Activated T-cell treated with anti-CD3 and anti-CD28 coated beads, Interleukin-2, amount 50 U/mL, for 1 hour (primary cell): ENCODE results near the gene ZNF513.
"Not testable (repeated sequence)": the region's sequence is repeated elsewhere in the genome, so short reads cannot be mapped to it uniquely, and the experiment has no call there.

Experiments
- DNase-seq: peaks from one replicate; pipeline ENCODE4 v3.0.0-alpha.2; 2020

Gene ZNF513, protein sequence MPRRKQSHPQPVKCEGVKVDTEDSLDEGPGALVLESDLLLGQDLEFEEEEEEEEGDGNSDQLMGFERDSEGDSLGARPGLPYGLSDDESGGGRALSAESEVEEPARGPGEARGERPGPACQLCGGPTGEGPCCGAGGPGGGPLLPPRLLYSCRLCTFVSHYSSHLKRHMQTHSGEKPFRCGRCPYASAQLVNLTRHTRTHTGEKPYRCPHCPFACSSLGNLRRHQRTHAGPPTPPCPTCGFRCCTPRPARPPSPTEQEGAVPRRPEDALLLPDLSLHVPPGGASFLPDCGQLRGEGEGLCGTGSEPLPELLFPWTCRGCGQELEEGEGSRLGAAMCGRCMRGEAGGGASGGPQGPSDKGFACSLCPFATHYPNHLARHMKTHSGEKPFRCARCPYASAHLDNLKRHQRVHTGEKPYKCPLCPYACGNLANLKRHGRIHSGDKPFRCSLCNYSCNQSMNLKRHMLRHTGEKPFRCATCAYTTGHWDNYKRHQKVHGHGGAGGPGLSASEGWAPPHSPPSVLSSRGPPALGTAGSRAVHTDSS

DNA sequence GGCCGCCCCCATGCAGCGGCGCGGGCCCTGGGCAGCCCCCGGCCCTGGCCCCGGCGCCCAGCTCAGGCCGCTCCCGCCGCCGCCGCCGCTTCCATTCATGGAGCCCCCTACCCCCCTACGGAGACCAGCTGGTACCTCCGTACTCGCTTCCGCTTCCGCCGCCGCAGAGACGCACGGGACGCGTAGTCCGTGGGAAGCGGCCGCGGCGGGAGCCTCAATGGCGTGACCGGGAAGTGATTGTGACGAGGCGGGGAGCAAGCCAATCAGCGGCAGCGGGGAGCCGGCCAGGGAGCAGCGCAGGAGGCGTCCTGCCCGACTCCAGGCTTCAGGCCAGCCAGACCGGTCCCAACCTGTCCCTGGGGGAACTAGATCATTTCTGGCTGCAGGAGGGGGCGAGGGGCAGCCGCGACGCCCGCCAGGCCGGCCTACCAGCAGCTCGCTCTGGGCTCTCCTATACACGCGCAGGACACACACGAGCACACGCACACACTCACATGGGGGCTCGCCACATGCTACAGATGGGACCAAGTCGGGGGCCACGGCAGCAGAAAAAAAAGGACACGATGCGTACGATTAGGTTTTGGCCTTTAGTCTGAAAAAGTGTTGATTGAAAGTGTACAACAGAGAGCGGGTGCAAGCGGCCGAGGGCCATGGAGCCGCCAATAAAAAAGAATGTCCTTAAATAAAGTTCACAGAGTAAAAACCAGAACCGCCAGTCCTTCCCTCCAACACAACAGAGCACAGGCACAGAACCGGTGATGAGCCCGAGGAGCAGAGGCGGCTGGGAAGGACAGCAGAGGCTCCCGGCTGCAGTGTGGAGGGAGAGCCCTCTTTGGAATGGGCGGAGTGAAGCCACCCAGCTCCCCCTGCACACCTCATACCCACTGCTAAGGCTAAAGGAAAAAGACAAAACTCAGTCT is at the start of gene ZNF513:
ZNF513 (minus strand) TSS at position 109 of the 920 bp plus-strand sequence. CDS start 208 bp downstream, outside the sequence.
- DNase-seq: peak; percentile 86

DNA sequence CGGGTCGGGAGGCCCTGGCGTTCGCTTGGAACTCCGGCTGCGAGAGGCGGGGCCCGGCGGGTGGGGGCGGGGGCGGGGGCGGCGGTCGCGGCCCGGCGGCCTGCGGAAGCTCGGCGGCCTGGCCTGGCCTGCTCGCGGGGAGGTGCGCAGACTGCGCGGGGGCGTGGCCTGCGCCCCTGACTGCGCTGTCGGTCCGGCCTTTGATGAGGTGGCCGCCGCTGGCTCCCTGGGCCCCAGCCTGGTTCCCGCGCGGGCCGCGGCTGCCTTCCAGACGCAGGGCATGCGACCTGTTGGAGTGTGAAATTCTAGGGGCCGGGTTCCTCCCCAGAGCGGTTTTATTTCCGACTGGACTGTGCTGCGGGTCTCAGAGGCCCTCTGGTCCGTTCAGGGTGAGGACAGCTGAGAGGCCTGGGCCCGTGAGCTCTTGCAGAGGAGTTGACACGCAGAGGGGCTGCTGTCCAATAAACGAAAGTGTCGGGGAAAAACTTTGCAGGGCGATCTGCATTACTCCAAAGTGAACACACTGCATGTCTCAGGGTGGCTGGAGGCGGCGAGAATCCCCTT is 48.5 kb upstream of the ZNF513 start:
- peak; percentile 76 for DNase-seq

DNA sequence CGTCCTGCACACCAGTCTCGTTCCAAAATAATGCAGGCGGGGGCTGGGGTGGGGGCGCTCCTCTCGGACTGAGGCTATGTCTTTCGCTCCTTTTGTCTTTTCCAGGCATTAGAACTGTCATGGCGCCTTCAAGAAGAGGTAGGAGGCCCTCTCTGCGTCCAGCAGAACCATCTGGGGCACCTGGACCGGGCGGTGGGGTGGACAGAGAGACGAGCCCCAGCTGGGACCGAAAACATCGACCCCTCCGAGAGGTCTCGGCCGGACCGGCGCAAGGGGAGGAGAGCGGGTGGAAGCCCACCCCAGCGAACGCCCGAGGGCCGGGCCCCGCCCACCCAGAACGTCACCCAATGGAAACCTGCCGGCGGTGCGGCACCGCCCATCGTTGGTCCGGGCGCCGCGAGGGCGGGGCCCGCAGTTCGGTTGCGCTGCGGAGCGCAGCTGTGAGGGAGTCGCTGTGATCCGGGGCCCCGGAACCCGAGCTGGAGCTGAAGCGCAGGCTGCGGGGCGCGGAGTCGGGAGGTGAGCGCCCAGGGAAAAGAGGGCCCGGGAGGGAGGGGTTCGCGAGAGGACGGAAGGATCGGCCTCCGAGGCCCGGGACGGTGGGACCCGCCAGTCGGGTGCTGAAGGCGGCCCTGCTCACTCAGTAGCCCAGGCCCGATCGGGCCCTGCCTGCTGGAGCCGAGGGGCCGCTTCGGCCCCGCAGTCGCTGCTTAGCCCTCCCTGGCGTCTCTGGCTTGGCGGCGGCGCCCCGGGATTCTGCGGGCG is 47.9 kb upstream of the ZNF513 start, which contains the start of gene NRBP1:
NRBP1 (plus strand) TSS at position 419 of the 765 bp plus-strand sequence. CDS start 4,643 bp downstream, outside the sequence.
- peak; percentile 94 for DNase-seq

DNA sequence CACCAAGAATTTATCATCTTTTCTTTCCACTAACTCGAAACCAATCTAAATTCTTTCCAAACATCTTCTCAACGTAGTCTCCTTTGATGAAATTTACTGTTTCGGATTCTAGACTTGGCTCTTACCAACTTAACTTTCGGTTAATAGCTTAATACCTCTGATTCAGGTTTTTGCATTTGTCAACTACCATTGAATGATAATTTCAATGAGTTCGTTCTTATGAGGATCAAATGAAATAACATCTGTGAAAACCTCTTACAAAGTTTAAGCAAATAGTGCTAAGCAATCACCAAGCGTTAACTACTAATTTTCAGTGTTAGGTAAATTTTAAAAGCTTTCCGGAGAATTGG is 47.3 kb upstream of the ZNF513 start:
- DNase-seq: no peak

DNA sequence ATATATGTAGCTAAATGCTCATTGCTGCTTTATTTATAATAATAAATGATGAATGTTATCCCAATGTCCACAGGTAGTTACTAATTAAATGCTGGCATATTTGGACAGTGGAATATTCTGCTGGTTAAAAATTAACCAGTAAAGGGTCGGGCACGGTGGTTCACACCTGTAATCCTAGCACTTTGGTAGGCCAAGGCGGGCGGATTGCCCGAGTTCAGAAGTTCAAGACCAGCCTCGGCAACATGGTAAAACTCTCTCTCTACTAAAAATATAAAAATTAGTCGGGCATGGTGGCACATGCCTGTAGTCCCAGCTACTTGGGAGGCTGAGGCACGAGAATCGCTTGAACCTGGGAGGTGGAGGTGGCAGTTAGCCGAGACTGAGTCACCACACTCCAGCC is 44.5 kb upstream of the ZNF513 start:
- not testable (repeated sequence) for DNase-seq

DNA sequence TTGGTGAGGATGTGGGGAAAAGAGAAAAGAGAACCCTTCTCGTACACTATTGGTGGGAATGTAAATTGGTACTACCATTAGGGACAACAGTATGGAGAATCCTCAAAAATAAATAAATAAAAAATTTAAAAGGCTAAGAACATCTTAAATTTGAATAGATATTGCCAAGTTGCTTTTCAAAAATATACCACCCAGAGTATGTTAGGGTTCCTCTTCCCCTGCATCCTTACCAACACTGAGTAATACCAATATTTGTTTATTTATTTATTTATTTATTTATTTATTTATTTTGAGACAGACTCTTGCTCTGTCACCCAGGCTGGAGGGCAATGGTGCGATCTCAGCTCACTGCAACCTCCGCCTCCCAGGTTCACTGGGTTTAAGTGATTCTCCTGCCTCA is 42.4 kb upstream of the ZNF513 start:
- DNase-seq: no peak

DNA sequence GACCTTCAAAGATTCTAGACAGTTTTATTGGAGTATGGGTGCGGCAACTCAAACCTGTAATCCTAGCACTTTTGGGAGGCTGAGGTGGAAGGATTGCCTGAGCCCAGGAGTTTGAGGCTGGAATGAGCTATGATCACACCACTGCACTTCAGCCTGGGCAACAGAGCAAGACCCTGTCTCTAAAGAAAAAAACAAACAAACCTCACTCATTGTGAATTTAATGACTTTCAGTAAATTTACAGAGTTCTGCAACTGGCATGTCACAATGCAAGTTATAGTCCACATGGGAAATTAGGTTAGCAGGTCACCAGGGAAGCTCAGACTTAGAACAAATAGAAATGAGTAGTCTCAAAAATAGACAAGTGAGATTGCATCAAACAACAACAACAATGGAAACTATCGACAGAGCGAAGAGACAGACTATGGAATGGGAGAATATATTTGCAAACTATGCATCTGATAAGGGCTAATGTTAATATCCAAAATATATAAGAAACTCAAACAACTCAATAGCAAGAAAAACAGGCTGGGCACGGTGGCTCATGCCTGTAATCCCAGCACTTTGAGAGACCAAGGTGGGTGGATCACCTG is 41.2 kb upstream of the ZNF513 start:
- DNase-seq: no peak

DNA sequence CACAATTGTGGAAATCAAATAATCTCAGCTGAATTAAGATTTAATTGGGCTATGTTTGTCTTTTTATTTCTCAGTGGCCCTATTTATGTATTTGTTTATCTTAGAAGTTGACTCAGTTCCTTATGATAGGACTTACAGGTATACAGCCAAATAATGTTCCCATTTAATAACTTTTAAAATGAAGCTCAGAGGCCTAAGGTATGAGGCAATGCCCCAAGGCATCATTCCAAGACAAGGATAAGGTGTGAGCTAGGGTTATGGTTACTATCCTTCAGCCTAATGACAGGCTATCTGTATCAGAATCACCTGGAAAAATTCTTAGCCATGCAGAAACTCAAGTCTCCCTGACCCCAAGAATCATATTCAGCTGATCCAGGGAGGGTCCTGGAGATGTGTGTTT is 40.5 kb upstream of the ZNF513 start:
- DNase-seq: no peak

DNA sequence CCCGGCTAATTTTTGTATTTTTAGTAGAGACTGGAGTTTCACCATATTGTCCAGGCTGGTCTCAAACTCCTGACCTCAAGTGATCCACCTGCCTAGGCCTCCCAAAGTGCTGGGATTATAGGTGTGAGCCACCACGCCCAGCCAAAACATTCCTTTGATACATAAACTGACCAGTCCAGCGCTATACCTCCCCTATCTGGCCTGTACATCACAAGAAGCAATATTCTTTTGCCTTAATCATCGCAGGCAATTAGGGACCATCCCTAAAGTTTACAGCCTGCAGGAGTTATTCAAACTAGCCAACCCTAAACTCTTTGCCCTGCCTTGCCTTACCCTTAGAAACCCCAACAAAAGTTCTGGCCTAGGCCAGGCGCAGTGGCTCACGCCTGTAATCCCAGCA is 35.6 kb upstream of the ZNF513 start:
- no peak for DNase-seq

DNA sequence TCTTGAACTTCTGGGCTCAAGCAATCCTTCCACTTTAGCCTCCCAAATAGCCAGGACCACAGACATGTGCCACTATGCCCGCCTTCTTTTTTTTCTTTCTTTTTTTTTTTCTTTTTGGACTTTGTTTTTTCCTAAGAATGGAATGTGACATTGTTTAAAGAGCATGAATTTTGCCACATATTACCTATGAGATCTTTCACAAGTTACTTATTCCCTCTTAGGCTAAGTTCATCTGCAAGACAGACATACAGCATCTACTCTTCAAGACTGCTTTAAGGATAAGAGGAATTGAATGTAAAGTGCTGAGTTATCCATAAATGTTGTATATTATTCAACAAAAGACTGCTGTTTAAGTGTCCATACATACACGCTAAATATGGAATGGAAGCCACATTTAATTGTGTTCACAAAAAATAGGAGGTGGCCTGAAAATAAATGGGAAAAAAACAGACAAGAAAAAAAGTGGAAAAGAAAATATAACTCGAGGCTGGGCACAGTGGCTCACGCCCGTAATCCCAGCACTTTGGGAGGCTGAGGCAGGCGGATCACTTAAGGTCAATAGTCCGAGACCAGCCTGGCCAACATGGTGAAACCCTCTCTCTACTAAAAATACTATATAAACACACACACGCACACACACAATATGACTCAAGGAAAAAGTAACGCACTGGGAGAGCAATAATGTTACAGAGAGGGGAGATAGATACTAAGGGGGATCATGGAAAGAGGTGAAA is 32.1 kb upstream of the ZNF513 start:
- no peak for DNase-seq

DNA sequence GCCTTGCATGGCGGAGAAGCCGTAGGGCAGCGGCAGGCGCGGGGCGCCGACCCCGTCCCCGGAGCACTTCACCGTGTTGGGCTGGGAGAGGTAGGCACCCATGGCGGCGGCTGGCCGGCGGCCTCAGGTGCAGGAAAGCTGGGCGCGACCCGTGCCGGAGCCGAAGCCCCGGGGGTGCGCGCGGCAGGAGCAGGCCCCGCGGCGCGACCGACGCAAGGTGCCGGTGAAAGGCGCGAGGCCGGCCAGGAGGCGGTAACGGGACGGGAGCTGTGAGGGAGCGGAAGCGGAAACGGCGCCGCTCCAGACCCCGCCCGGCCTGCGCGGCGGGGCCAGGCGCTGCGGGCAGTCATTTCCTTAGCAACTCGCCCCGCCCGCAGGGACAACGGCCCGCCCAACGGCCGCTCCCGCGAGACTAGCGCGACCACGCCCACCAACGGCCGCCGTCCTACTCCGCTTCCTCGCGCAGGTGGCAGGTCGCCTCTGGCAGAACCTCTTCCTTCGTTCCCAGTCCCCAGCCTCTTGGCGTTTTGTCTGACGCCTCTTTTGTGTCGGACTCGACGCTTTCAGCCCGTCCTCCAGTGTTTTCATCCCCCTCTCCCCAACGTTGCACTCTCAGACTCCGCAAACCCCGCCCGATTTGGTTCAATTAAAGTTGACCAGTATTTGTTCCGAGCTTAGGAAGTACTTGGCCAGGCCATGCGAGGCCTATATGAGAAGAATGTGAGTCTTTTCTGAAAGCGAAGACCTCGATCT is 29.0 kb upstream of the ZNF513 start, which contains the start of gene PPM1G:
PPM1G (minus strand) TSS at position 271 of the 753 bp plus-strand sequence; CDS start at position 102, 169 bp downstream.
- peak; percentile 98 for DNase-seq

DNA sequence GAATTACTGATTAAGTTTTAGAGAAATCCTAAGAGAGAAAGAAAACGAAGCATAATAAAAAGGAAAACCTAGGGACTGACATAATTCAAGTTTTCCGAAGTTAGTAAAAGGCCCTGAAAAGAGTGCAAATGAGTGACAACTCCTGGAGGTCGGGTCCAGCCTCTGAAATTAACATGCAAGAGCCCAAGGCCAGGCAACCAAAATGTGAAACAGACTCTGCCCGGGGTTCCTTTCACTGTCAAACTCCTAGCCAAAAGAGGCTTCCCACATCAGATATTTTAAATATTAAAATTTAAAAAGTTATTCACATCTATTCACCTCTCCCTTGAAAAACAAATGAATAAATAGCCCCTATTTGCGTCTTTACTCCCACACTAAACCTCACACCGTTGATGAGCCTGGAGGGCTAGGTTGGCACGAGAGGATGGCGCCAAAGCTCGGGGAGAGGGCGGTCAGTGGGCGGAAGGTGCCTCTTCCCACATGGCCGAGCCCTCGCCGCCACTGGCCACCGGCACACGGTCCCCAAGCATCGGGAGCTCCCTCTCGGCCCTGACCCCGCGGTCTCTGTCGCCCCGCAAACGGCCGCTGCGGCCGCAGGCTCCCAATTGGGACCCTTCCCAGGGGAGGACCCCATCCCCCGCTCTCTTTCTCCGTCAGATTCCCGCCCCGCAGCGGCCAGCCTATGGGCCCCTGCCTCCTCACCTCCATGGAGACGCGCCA is 28.2 kb upstream of the ZNF513 start:
- no peak for DNase-seq

DNA sequence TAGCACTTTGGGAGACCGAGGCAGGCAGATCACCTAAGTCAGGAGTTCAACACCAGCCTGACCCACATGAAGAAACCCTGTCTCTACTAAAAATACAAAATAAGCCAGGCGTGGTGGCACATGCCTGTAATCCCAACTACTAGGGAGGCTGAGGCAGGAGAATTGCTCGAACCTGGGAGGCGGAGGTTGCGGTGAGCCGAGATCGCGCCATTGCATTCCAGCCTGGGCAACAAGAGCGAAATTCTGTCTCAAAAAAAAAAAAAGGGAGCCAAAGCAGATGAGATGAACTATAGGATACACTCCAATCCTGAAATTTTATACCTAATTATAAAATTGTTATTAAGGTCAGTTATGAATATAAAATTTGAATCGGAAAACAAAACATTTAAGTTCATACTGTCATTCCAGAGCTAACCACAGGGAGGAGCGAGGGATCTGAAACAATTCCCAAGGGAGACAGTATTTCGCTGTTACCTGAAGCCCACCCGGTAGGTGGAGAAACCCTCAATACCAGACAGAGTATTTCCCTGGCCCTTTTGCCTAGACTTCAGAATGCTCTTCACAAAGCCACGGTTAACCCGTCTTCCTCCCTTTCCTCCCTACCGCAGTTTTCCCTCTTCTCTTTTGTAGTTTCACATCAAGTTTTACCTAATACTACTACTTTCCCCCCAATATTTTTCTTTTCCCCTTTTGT is 27.4 kb upstream of the ZNF513 start:
- DNase-seq: no peak

DNA sequence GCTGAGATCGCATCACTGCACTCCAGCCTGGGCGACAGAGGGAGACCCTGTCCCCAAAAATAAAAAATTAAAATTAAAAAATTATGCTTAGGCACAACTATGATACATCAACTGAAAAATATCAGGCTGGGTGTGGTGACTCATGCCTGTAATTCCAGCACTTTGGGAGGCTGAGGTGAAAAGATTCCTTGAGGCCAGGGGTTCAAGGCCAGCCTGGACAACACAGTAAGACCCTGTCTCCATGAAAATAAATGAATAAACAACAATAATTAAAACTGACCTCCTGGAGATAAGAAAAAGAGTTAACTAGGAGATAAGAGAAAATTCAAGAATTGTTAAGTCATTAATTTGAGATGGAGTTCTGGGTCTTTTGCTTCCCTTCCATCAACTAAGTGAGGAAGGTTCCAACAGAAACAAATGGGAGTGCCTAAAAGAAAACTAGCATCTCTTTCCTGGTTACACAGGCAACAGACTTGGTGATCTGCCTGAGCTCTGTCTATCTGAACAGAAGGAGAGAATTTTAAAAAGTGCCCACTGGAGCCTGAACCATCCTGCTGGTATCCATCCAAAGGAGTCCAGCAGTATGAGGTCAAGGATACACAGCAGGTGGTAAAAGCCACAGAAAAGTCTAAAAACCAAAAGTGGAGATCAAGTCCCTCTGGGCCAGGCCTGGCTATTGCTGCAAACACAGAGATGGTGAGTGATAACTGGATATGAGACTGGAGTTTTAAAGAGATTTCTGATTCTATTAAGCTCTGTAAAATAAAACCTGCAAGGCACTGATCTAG is 20.0 kb upstream of the ZNF513 start:
- no peak for DNase-seq

DNA sequence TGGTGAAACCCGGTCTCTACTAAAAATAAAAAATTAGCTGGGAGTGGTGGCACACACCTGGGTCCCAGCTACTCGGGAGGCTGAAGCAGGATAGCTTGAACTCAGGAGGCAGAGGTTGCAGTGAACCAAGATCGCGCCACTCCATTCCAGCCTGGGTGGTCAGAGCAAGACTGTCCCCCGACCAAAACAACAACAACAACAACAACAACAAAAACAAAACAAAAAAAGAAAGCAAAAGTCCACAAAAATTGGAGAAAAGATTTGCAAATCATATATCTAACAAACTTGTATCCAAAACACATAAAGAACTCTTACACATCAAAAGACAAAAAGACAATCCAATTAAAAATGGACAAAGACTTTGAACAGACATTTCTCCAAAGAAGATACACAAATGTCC is 18.4 kb upstream of the ZNF513 start:
- no peak for DNase-seq

DNA sequence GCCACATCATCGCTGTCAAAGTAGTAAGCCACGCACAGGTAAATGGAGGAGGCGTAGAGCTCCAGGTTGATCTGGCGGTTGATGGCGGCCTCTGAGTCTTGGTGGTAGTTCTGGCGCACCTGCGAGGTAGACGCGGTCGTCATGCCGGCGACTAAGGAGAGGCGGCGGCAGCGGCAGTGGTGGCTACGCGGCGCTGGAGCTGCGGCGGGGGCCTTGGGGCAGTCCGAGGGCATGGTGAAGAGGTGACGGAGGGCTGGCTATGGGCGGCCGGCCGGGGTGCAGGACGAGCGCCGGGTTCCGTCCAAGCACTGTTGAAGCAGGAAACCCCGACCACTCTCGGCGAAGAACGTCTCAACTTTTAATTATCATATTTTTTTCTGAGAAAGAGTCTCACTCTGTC is 12.7 kb upstream of the ZNF513 start:
- no peak for DNase-seq

DNA sequence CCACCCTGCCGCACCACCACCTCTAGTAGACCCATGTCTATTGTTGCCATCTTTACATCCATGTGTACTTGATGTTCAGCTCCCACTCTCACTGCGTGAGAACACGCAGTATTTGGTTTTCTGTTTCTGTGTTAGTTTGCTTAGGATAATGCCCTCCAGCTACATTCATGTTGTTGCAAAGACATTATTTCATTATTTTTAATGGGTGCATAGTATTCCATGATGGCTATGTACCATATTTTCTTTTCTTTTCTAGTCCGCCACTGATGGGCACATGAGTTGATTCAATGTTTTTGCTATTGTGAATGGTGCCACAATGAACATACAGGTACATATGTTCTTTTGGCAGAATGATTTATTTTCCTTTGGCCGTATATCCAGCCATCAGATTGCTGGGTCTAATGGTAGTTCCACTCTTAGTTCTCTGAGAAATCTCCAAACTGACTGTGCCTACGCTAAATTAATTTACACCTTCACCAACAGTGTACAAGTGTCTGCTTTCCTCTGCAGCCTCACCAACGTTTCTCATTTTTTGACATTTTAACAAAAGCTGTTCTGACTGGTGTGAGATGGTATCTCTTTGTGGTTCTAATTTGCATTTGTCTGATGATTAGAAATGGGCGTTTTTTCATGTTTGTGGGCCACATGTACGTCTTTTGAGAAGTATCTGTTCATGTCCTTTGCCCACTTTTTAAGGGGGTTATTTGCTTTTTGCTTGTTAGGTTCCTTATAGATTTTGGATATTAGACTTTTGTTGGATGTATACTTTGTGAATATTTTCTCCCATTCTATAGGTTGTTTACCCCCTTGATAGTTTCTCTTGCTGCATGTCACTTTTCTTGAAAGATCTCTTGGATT is 10.5 kb upstream of the ZNF513 start:
- no peak for DNase-seq
